Activated naive CD4-positive, alpha-beta T cell treated with anti-CD3 and anti-CD28 coated beads, Interleukin-2, amount 50 U/mL, for 24 hours (primary cell): ENCODE results near the gene EPB42.

Experiments used
- H3K27ac Mint-ChIP-seq: one replicate; pipeline ENCODE4 v1.8.0; 2021; ENCODE audit warnings: mild to moderate bottlenecking, mixed read lengths
- H3K27me3 Mint-ChIP-seq: one replicate; pipeline ENCODE4 v1.8.0; 2021; ENCODE audit warnings: mixed read lengths
- H3K36me3 Mint-ChIP-seq: one replicate; pipeline ENCODE4 v1.8.0; 2021; ENCODE audit warnings: mixed read lengths
- H3K4me1 Mint-ChIP-seq: one replicate; pipeline ENCODE4 v1.8.0; 2021; ENCODE audit warnings: mixed read lengths
- H3K4me3 Mint-ChIP-seq: one replicate; pipeline ENCODE4 v1.8.0; 2021; ENCODE audit warnings: mild to moderate bottlenecking, mixed read lengths
- H3K9me3 Mint-ChIP-seq: one replicate; pipeline ENCODE4 v1.8.0; 2021; ENCODE audit warnings: mixed read lengths

EPB42 gene

DNA sequence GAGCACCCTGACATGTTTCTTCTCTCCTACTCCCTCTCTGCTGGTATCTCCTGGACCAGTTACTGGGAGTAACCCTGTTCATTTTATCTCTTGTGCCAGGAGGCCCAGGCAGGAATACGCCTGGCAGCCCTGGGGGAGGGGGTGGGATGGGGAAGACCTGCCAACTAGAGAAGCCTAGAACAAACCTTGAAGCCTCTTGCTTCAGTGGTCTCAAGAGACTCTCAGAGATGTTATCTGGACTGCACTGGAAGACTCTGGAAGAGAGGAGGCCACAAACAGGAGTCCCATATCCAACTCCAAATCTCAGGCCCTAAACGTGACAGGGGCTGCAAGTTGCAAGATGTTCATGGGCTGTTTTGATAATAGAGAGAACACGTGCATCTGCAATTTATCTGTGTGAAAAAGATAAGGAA lies at the start of gene EPB42:
Gene EPB42 (minus strand): TSS at position 28 of the 413 bp plus-strand sequence. CDS start 193 bp downstream, outside the sequence.
- Mint-ChIP-seq H3K27ac (no peak within 1 kb of the TSS), H3K4me3 (no peak within 1 kb of the TSS), H3K4me1 (peaks cover 7% of the 10 kb centered on the region), H3K27me3 (peaks cover 5% of the 10 kb centered on the region), H3K36me3 (no peaks in the 10 kb centered on the region), H3K9me3 (no peaks in the 10 kb centered on the region)

DNA sequence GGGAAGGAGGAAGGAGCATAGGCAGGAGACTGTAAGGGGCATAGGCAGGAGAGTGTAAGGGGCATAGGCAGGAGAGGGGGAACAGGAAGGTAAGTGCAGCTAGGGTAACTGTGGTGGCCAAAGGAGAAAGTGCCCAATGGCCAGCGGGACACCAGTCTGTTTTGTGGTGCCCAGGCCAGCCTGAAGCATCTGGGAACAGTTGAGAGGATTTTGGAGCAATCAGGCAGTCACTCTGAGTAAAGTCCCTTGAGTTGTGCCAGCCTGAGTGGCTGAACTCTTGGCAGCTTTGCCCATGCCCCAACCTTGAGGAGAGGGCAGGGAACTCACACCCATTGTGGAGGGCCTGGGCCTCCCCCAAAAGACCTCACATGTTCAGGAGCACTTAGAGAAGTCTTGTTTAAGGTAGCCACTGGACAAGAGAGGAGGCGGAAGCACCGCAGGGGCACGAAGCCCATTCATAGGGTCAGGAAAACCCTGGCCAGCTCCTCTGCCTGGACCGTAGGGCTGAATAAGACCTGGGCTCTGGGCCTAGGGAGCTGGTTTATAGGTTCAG lies 49.4 kb upstream of the EPB42 start:
- H3K27ac Mint-ChIP-seq, result no peak overlapping the region
- no peaks in the 10 kb centered on the region for H3K9me3 Mint-ChIP-seq
- peaks cover 2% of the 10 kb centered on the region for H3K27me3 Mint-ChIP-seq
- no peaks in the 10 kb centered on the region for H3K36me3 Mint-ChIP-seq
- no peak overlapping the region for H3K4me3 Mint-ChIP-seq
- H3K4me1 Mint-ChIP-seq, result peaks cover 3% of the 10 kb centered on the region

DNA sequence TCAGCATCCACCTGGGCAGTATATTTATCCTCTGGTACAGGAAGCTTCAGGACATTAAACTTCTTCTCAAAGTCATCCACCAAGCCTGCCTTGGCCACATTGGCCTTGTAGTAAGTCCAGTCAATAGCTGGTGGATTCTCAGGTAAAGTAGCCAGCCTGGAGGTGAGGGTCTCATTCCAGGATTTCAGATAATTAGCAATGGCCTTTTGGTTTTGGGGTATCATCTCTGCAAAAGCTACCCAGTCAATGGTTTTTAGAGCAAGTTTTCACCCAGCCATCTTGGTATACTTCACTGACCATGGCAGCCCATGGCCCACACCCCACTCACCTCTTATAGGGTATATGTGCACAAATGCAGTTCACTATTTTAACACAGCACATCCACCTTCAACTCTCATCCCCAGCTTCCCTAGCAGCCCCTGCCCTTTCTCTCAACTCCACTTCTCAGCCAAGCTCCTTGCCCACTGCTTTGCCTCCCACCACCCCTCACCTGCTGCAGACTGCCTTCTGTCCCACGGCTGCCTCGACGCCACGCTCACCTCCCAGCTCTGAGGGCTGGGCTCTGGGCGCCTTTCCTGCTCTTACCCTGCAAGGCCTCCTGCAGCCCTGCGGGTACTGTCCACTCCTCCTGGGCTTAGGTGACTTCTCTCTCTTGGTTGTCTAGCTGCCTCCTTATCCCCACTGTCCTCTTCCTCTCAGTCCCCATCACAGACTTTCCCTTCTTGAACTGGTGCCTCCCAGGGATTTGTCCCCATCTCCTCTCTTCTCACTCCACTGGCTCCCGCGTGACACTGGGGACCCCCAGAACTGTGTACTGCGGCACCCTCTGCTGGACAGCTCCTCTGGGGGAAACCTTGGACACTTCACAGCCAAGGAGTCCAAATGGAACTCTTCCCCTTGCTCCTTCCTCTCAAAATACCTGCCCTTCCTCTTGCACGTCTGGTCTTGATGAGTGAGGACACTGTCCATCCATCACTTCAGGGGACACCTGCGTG lies 47.6 kb upstream of the EPB42 start:
- H3K27me3 Mint-ChIP-seq, result peaks cover 2% of the 10 kb centered on the region
- H3K4me3 Mint-ChIP-seq, result no peak overlapping the region
- no peak overlapping the region for H3K27ac Mint-ChIP-seq
- H3K9me3 Mint-ChIP-seq, result no peaks in the 10 kb centered on the region
- no peaks in the 10 kb centered on the region for H3K36me3 Mint-ChIP-seq
- peaks cover 3% of the 10 kb centered on the region for H3K4me1 Mint-ChIP-seq

DNA sequence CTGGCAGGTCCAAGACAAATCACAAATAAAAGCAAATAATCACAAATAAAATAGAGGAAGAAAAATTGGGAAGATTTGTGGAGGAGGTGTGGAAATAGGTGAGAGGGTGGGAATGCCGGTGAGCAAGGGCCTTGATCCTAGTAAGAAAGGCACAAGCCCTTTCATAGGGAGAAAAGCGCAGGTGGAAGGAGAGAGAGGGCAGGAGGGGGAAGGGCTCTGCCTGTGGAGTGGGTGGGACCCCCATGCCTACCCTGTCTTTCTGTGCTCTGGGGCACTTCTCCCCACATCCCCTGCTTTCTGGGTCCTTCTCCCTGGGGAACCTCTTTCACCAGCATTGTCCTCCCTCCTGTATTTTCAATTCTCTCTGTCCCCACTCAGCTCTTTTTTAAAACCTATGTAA lies 46.6 kb upstream of the EPB42 start:
- Mint-ChIP-seq H3K9me3 (no peaks in the 10 kb centered on the region), H3K4me1 (peaks cover 3% of the 10 kb centered on the region), H3K4me3 (no peak overlapping the region), H3K27me3 (peaks cover 2% of the 10 kb centered on the region), H3K27ac (no peak overlapping the region), H3K36me3 (no peaks in the 10 kb centered on the region)

DNA sequence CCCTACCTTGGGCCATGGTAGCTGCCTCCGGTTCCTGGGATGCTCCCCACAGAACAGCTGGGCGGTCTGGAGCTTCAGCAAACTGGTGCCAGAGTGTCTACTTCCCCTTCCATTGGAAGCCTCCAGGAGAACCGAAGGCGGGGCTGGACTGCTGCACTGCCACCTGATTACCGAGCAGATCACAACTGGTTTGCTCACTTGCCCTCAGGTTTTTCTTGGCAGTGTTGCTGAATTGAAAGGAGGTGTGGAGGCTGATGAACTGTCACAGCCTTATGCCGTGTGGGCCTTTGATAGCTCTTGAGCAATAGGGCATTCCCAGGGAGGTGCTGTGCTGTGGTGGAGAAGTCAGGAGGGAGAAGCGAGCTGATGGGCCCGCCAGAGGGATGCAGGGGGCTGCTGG lies 46.0 kb upstream of the EPB42 start, which contains the start of gene TGM5:
Gene TGM5 (minus strand): TSS at position 95 of the 400 bp plus-strand sequence. CDS start 79 bp downstream, at position 16.
- Mint-ChIP-seq H3K4me3 (no peak within 1 kb of the TSS), H3K36me3 (no peaks in the 10 kb centered on the region), H3K27me3 (peaks cover 2% of the 10 kb centered on the region), H3K4me1 (peaks cover 3% of the 10 kb centered on the region), H3K9me3 (no peaks in the 10 kb centered on the region), H3K27ac (peak within 1 kb of the TSS; percentile 13)

DNA sequence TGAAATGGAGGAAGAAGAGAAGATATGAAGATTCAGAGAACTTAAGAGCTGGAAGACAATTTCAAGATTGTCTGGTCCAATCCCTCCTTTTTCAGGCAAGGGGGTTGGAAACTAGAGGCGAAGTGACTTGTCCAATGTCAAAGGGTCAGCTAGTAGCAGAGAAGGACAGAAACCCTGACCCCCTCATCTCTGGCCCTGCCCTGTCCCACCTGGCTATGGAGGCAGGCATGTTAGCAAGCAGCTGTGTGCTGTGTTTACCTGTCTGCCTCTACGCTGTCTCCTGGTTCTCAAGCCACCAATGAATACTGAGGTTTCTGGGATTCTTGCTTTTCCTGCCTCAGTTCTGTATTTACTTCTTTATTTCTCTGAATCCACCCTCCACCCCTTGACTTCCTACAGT lies 45.6 kb upstream of the EPB42 start:
- H3K4me3 Mint-ChIP-seq, result no peak overlapping the region

DNA sequence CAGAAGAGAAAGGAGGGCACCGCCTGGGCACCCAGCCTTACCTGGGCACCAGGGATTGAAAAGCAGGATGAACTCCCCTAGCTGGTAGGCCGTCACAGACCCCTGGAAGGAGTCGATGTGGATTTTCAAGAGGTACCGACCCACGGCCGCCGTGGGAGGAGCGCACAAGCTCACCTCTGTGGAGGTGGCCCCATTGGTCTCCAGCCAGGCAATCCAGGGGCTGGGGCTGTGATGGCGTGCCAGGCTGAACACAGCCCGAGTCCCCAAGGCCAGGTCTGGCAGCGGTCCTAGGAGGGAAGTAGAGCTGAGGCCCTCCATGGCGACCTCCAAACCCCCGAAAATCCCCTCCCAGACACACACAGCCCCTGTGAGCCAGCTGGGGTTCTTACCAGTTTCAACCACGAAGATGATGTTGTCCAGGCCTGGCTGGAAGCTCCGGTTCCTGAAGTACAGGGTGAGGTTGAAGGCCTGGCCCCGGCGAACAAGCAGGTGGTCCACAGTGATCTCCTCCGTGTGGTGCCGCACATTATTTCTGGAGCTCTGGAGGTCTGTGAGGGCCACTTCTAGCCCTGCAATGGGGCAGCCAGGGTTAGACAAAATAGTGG lies 39.3 kb upstream of the EPB42 start:
- Mint-ChIP-seq H3K27ac (no peak overlapping the region), H3K27me3 (peaks cover 1% of the 10 kb centered on the region), H3K4me1 (no peaks in the 10 kb centered on the region), H3K9me3 (no peaks in the 10 kb centered on the region), H3K36me3 (no peaks in the 10 kb centered on the region), H3K4me3 (no peak overlapping the region)

More for the DNA sequence above, 45.6 kb upstream of the EPB42 start:
- H3K4me1 Mint-ChIP-seq, result peaks cover 3% of the 10 kb centered on the region
- H3K27me3 Mint-ChIP-seq, result peaks cover 2% of the 10 kb centered on the region
- H3K36me3 Mint-ChIP-seq, result no peaks in the 10 kb centered on the region
- no peaks in the 10 kb centered on the region for H3K9me3 Mint-ChIP-seq
- no peak overlapping the region for H3K27ac Mint-ChIP-seq

DNA sequence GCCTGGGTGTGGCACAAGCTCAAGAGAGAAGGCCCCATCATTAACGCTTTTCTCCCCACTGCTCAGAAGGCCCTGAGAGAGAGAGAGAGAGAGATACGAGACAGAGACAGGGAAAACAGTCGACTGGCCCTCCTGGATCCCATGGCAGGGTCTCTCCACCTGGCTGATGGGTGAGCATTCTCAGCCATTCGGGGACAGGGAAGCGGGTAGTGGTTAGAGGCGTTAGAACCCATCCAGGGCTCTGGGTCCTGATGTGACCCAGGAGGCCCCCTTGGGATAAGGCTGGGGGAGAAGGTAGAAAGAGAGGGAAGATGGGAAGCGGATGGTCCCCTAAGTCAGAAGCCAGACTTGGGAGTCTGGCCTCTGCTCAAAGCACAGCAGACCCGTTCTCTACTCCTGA lies 38.0 kb upstream of the EPB42 start:
- H3K4me1 Mint-ChIP-seq, result peaks cover 2% of the 10 kb centered on the region
- no peaks in the 10 kb centered on the region for H3K36me3 Mint-ChIP-seq
- no peak overlapping the region for H3K27ac Mint-ChIP-seq
- peaks cover 1% of the 10 kb centered on the region for H3K27me3 Mint-ChIP-seq
- H3K9me3 Mint-ChIP-seq, result no peaks in the 10 kb centered on the region
- no peak overlapping the region for H3K4me3 Mint-ChIP-seq

DNA sequence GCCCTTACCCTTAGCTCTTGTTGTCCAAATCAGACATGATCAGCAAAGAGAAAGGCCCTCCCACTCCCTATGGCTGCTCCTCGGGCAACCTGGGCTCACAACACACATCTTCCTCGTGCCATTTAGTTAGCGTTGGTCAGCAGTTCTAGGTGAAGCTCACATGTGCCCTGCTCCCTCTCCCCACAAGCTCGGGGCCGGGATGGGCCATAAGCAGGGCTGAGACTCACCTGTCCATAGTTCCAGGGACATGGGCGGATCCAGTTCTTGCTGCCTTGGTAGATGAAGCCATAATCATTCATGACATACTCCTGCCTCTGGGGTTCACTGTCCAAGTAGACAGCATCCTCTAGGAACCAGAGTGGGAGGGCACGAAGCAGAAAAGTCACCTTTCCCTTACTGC lies 35.5 kb upstream of the EPB42 start:
- Mint-ChIP-seq H3K27ac (no peak overlapping the region), H3K9me3 (no peaks in the 10 kb centered on the region), H3K4me3 (no peak overlapping the region), H3K36me3 (no peaks in the 10 kb centered on the region), H3K27me3 (peaks cover 3% of the 10 kb centered on the region), H3K4me1 (peaks cover 9% of the 10 kb centered on the region)

DNA sequence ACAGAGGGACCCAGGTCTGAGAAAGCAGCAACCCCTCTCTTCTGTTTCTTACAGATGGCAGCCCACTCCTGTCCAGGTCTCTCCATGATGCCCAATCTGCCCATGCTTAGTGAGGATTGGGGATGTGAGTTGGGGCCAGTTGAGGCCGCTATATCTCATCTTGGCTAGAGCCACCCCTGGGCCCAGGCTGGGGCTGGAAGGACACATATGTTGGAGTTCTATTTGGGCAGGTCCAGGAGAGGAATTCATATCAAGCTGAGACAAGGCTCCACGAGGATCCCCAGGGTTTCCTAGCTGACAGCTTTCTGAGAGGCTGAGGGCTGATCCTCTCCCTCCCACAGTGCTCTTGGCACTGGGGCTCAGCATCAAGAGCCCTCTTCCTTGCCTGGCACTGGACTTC lies 34.6 kb upstream of the EPB42 start:
- Mint-ChIP-seq H3K4me3 (no peak overlapping the region), H3K9me3 (no peaks in the 10 kb centered on the region), H3K4me1 (peaks cover 9% of the 10 kb centered on the region), H3K27ac (no peak overlapping the region), H3K27me3 (peaks cover 3% of the 10 kb centered on the region), H3K36me3 (no peaks in the 10 kb centered on the region)

DNA sequence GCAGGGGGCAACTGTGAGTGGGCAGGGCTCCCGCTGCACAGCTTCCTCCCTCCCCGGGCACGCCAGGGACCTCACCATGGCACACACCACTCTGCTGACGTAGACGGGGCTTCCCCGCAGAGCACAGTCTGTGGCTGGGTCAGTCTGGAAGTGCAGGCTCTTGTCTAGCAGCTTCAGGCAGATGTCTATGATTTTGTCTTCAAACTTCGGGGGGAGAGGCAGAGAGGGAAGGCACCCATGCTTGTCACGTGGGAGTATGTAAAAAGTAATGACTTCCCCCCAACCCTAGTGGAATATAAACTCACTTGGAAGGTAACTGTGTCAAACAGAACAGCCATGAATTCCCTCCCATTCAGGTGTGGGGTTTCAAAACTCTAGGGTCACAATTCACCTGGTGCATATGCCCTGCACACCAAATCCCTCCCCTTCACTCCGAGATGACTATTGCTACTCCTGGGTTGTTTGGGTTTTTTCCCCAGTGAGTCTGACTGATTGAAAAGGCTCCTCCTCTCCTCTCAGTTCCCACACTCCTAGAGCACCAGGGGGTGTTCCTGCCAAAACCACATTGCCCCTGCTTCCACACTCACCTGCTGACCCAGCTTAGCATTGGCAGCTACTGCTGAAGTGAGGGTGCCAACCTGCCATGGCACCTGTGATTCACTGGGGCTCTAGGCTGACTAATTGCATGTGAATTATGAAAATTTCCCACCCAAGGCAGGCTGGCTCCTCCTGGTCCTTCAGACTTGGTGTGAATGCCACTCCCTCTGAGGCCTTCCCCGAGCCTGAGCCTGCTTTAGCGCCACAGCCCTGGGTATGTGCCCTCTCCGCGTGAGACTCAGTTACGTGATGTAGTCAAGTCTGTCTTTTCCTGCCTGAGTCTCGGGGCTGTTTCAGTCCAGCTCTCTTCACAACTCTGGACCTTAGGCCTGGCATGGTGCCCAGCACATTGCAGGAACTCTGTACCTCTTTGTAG lies 32.9 kb upstream of the EPB42 start:
- Mint-ChIP-seq H3K27ac (no peak overlapping the region), H3K9me3 (no peaks in the 10 kb centered on the region), H3K27me3 (peaks cover 3% of the 10 kb centered on the region), H3K4me1 (peaks cover 9% of the 10 kb centered on the region), H3K36me3 (no peaks in the 10 kb centered on the region), H3K4me3 (no peak overlapping the region)

DNA sequence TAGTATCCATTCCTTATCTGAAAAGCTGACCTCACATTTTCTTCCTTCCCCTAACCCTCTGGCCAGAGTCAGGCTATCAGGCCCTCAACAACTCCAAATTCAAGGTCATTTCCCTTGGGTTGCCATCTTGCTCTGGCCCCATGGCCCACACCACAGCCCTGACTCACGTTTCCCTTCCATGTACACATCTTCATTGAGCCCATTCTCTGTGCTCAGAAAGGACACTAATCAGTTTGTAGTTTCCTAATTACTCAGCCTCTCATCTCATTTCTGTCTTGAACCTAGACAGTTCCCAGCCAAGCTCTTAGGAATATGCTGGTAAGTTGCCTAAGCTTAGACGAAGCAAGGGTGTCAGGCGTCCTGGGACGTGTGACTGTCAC lies 31.0 kb upstream of the EPB42 start:
- Mint-ChIP-seq H3K27me3 (peaks cover 3% of the 10 kb centered on the region), H3K9me3 (no peaks in the 10 kb centered on the region), H3K36me3 (no peaks in the 10 kb centered on the region), H3K4me1 (peaks cover 9% of the 10 kb centered on the region), H3K27ac (no peak overlapping the region), H3K4me3 (no peak overlapping the region)

DNA sequence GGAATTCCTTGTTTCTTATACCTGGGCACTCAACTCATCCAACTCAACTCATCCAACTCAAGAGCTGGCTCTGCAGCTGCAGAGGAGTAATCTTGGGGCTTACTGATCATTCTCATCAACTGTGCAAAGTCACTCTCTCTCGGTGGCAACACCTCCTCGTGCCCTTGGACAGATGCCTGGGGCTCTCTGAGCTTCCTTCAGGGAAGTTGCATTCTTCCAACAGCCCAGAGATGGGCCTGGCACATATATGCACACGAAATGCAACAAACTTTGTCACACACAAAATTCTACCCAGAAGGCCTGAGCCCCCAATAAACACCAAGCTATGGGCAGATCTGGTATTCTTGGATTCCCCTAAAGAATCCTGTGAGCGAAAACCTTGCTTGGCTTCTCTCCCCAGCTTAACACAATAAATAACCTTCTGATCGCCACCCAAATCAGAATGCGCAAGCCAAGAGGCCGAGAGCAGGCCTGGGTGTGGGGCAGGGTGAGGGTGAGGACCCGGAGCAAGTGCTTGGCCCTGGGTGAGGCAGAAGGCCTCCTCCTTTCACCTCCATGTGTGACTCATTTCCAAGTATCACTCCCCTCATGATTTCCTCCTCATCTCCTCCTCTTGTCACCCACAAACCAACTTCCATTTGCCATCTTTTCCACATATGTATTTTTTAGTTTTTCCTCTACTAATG lies 30.5 kb upstream of the EPB42 start:
- Mint-ChIP-seq H3K27me3 (peaks cover 3% of the 10 kb centered on the region), H3K27ac (no peak overlapping the region), H3K9me3 (no peaks in the 10 kb centered on the region), H3K4me3 (no peak overlapping the region), H3K36me3 (no peaks in the 10 kb centered on the region), H3K4me1 (peaks cover 9% of the 10 kb centered on the region)

DNA sequence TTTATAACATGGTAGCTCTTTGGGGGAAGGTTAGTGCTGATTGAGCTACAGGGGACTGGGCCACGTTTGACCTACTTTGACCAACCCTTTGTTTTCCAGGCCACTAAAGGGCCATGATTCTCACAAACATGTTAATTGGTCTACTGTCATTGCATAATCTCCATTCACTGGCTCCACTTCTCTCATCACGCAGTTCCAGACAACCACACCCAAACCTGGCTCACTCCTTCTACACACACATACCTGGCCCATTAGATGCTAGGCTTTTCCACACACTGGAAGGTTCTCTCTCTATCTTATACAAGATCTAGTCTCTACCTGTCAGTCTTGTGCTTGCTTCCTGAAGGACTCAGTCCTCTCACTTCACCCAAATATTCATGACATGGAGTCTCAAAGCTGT lies 30.0 kb upstream of the EPB42 start:
- H3K4me1 Mint-ChIP-seq, result peaks cover 9% of the 10 kb centered on the region
- H3K4me3 Mint-ChIP-seq, result no peak overlapping the region
- no peak overlapping the region for H3K27ac Mint-ChIP-seq
- peaks cover 1% of the 10 kb centered on the region for H3K27me3 Mint-ChIP-seq
- H3K36me3 Mint-ChIP-seq, result no peaks in the 10 kb centered on the region
- no peaks in the 10 kb centered on the region for H3K9me3 Mint-ChIP-seq
